UCSD-AML1 (cell line): ENCODE results near the gene LAMA3.

ENCODE experiments used
- DNase-seq: peaks from one replicate; lab custom pipeline; 2025; ENCODE audit not compliant: unreplicated experiment; lab: John Stamatoyannopoulos, UW

The LAMA3 gene

DNA sequence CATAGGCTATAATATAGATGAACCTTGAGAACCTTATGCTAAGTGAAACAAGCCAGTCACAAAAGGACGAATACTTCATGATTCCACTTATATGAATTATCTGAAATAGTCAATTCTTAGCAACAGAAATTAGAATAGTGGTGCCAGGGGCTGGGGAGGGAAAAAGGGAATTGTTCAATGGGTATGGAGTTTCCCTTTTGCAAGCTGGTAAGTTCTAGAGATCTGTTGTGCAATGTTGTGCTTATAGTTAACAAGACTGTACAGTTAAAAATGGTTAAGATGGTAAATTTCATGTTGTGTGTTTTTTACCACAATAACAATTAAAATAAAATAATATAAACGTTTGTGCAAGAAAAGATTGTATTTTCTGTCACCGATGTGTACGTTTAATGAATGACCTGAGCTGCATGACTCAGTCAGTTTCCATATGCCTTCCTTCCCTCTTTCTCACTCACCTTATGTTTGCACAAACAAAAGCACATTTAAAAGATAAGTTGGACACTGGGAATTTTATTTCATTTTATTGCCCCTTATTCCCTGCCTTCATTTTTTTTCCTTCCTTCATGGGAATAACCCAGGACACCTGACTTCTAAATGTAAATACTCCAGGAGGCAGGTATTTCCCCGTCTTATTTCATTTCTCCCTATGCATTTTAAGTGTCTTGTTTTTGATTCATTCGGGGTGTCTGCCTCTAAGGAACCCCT is 181.6 kb downstream of the LAMA3 start:
- DNase-seq, result no peak

DNA sequence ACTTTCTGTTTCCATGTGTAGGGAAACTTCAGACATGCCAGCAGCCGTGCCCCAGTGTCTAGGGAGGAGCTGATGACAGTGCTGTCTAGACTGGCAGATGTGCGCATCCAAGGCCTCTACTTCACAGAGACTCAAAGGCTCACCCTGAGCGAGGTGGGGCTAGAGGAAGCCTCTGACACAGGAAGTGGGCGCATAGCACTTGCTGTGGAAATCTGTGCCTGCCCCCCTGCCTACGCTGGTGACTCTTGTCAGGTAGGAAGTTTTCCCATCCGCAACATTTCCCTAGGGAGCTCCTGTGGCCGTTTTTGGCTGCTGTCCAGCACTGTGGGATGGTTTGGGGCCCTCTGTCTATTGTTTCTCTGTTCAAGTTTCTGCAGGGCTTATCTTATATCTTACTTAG is 182.2 kb downstream of the LAMA3 start:
- DNase-seq, result peak; percentile 45

DNA sequence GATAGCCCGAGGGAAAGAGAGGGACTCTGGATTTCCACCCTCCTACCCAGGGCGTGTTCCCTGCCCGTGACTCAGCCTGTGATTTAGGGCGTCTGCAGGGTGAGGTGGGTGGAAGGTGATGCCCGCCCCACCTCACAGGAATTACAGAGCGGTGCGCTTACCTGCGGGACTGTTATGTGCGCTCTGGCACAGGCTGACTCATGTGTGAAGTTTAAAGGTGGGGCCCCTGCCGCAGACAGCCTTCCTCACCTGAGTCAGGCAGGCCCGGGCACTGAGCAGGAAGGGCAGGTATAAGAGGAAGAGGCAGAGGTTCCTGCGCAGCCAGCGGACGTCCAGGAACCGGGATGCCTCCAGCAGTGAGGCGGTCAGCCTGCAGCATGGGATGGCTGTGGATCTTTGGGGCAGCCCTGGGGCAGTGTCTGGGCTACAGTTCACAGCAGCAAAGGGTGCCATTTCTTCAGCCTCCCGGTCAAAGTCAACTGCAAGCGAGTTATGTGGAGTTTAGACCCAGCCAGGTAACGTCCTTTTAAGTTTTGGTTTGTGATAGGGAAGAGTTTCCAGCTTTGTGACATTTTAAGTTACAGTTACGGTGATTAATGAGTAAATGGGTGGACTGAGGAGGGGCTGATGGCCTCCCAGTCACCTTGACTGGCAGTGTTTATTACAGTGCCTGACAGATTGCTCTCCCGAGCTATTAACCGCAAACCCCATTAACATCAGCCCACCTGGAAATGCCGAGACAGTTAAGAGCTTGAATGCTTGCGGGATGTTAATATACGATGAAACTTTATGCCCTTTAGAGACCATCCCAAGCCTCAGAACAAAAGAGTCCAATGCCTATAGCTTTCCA is 183.7 kb downstream of the LAMA3 start:
- no peak for DNase-seq

DNA sequence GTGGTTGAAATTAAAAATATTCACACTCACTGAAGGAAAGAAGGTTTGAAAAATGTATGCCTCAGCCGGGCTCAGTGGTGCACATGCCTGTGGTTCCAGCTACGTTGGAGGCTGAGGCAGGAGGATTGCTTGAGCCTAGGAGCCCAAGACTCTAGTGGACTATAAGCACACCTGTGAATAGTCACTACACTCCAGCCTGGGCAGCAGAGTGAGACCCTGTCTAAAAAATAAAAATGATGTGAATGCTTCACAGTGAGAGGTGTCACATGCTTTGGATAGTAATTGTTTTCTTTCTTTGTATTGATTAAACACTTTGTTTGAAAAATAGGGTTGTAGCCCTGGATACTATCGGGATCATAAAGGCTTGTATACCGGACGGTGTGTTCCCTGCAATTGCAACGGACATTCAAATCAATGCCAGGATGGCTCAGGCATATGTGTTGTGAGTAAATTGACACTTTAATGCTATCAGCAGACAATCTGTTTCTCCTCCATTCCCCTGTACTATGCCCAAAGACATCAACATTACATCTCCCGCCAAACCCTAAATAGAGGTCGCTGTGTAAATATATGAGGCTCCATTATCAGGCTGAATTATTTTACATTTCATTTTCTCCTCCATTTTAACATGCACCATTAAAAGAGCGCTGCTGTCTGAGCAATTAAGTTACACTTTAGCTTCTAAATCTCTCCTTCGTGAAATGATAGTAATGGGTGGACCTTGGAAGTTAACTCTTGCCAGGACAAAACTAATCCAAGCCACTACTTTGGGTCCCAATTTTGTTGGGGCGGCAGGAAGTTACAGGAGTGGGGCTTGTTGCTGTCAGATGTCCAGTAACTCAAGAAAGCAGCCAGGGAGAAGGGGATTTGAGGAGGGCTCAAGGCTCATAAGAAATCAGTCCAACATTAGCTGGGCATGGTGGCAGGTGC is 187.0 kb downstream of the LAMA3 start:
- no peak for DNase-seq

DNA sequence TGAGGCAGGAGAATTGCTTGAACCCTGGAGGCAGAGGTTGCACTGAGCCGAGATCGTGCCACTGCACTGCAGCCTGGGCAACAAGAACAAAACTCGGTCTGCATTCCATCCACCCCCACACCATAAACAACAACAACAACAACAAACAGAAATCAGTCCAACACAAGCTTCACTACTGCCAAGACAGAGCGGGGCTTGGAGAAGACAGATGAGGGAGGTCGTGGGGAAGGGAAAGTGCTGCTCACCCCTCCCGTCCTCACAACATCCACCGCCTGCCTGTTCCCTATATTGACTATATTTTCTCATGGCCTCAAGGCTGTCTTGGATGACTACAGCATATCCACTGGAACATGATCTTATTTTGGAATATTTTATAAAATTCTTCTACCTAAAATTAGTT is 187.7 kb downstream of the LAMA3 start:
- DNase-seq, result no peak

DNA sequence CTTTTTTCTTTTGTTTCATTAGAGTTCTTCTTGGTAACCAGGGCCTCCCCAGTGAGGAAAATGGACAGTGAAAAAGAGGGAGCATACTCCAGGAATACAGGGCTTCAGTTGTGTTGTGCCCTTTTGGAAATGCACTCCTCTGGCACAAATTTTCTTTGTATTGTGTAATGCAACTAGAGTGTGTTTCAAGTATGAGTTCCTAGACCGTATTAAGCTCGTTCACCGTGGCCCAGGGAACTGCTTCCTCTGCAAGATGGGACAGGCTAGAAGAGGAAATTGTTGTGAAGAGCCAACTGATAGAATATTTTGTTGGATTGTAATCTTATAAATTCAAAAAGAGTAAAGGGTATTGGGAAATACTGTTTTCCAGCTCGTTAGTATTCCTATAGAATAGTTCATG is 188.1 kb downstream of the LAMA3 start:
- no peak for DNase-seq

DNA sequence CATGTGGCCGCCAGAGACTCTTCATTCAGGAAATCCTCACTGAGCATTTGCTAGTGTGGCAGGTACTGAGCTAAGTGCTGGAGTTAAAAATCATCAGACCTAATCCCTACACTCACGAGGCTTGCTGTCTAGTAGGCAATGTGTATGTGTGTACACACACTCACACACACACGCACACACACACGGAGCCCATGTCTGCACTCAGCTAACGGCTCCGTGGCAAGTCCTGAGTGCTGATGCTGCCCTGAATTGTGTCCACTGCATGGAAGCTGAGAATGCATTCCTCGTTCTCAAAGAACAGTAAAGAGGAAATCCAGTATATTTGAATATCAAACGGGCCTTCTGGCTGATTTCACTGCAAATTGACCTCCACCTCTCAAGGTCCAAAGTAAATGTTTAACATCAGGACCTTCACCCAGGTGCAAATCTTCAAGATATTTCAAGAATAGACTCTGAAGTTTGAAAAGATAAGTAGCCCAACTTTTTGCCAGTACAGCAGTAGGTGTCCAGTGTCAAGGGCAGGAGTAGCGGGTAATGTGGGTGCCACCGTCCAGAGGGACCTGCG is 189.2 kb downstream of the LAMA3 start:
- no peak for DNase-seq

DNA sequence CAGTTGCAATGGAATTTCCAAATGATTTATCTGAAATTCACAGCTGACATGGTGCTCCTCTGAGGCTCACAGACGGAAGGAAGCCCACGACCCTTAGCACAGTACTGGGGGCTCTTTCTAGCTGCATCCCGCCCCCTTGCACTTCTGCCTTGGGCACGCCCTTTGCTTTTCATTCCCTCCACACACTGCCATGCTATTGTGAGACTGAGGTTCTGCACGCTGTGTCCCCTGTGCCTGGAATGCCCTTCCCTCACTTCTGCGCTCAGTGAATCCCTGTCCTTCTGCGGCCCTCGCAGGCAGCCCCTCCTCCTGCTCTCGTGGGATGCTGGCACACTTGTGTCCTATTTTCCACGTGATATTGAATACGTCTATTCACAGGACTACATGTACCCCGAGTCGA is 189.9 kb downstream of the LAMA3 start:
- DNase-seq, result no peak

DNA sequence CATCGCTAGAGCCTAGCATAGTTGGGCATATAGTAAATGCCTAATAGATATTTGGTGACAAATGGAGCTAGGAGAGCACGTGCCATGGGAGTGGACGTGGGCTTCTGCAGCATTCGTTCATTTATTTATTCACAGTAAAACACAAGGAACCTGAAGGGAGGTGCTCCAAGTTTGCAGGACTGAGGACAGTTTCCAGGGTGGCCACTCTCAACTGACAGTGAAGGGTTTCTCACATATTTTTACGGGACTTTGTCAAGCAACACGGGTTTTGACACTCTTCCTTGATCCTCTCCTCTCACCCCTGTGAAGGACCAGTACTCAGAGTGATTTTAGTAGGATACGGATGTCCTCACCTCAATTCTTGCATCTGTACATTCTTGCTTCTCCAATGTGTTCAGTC is 190.3 kb downstream of the LAMA3 start:
- DNase-seq, result no peak

DNA sequence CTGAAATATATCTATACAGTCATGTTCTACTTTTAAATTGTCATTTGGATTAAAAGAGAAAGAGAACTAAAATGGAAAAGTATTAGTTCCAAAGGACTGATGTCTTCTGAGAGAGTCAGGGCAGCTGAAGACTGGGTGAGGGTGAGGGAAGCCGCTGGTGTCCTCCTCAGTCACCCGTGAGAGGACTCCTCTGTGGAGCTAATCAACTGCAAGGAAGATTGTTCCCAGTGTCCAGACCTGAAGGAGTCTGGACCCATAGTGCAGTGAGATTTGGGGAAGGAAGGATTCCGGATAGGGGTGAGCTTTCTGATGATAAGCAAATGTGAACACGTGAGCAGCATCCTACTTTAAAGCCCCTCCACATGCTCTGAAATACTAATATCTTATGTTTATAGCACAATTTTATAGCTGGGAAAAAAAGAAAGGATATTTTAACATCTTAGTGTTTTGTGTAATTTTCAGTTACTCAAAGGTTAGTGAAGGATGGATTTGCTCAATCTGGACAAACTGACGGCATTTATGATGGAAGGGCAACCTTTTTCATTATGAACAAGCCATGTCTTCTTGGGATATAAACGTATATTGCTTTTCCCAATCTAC is 190.8 kb downstream of the LAMA3 start:
- no peak for DNase-seq

DNA sequence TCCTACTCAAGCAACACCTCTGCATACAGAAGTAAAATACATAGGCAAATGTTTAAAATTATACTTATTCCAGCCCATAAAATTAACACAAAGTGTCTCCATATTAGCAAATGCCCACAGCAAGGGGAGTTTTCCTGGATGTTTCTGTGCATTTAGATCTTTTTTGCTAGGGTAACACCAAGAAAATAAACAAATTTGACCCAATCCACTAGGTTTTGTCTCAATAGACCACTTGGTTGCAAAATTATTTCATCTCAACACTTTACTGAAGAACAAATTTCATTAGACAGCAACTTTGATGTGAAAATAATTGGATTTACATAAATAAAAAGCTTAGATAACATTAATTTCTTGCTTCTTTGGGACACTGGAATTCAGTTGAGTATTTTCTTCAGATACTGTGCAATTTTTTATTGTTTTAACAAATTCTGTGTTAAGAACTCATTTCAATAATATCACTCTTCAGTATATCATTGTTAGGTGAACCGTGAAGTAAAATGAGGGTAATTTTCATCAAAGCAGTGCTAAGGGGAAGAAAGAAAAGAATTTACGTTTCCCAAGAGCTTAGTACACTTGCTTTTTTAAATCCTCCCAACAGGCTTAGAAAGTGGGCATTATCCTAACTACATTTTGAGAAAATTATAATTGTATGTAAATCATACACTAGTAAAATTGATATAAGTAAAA is 191.8 kb downstream of the LAMA3 start:
- no peak for DNase-seq

DNA sequence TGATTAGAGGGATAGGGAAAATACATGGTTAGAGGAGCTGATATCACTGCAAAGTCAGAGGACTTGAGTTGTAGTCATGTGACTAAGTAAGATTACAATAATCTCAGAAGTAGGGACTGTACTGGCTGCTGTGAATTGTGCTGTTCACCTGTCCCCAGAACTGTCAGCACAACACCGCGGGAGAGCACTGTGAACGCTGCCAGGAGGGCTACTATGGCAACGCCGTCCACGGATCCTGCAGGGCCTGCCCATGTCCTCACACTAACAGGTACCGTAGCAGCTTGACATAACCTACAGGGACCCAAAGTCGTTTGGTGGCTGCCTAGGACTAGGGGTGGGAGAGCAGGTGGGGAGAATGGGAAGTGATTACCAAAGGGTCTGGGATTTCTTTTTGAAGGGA is 192.5 kb downstream of the LAMA3 start:
- DNase-seq, result no peak

DNA sequence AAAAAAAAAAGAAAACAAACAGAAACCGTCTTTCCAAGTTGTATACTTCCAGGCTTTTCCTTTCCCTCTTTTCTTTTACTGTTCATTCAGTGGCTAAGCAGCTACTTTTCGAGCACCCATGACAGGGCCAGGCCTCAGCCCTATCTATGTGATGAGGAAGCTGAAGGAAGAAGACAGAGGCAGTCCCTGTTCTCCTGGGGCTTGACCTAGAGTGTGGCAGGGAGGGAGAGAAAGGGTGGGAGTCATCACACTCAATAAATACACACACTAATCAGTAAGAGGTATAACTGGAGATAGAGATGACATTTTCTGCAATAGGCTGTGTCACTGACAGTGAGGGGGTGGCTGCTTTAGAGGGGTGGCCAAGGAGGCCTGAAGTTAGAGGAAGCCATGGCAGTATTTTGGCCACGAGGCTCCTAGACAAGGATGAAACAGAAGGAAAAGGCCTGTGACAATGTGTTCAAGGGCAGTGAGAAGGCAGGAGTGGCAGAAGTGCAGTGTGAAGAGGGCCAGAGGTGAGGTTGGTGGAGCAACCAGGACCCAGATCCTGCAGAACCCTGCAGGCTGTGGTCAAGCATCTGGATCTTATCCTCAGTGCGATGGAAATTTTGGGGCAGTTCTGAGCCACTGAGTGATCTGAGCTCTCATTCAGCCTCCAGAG is 193.5 kb downstream of the LAMA3 start:
- DNase-seq, result no peak

DNA sequence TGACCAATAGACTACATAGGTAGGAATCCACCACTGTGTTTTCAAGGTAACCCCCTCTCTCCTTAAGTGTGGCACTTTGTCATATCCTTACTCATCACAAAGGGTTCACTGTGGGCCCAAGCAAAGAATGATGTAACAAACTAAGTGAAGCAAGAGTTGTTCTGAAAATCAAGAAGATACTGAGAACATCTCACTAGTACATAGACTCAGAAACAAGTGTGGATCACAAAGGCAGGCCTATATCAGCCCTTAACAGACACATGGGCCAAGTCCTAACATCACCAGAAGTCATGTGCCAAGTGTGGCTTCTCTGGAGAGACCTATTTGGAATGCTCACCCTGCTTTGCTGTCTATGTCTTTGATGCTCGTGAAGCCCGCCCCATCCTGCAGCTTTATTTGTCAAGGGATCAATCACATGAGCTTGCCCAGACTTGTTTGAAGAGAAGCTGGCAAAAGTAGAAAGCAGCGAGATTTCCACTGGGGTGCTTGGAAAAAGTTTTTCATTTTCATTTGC is 194.1 kb downstream of the LAMA3 start:
- DNase-seq, result no peak

DNA sequence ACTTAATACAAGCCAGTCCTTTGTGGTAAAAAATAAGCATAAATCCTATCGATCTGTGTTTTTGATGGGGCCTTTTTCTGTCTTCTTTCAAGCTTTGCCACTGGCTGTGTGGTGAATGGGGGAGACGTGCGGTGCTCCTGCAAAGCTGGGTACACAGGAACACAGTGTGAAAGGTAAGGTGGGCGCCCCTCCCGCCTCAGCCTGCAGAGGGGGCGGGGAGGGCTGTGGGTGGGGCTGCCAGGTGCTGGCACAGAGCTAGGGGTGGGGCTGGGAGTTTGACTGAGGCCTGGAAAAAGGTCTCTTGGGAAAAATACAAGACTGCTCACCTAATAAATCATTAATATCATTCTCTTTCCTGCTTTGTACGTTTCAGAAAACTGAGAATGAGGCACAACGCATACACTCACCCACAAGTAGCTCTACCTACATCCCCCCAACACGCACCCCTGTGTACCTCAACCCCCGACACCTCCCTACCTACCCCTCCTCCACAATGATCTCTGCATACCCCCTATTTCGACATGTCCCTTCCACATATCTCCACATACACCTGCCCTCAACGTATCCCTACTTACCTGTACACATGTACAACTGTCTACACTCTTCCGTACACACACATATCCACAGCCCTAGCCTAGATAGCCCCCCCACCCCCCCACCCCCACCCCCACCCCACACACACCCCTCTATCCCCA is 195.6 kb downstream of the LAMA3 start:
- DNase-seq, result no peak

DNA sequence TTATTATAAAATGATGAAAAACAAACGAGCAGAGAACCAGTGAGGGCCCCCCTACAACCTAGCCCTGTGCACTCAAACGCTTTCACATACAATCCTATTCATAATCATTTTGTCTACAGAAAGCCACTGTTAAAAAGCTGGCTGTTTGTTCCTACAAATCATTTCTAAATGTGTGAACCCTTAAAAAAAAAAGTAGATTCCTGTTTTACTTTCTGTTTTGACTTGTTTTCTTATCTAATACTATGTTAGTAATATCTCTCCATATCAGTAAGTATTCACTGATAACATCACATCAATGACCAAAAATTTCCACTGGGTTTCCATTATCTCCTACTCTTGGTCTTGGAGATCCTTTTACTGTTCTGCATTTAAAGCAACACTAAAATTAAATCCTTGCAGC is 196.5 kb downstream of the LAMA3 start:
- DNase-seq, result no peak

DNA sequence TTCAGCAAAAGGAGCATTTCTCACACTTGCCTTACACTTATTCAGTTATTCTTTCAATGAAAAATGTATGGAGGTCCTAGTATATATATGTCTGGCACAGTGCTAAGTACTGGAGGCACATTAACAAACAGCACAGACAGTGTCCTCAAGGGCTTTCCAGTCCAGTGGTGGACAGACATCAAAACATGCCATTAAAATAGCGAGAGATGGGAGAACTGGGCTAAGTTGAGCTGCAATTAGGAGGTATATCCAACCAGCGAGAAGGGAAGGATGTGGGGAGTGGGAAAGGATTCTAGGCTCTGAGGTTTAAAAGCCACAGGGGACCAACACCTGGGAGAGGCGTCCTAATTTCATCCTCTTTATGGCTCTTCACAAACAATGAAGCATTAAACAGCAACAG is 197.8 kb downstream of the LAMA3 start:
- DNase-seq, result no peak

DNA sequence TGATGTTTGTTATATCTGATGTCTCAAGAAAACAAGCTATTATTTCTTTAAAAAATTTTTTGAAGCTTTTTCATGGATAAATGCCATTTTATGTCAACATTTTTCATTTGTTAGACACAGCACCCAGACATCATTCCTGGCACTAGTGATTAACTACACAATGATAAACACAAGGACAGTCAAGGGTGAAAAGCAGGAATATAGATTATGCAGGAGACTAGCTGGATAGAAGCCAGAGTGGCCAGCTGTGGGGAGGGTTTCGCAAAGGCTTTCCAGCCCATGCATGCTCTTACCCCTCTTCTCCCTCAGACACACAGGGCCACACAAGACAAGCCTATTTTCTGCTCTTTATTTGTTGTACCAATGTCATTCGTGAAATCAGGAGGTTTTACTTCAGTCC is 198.2 kb downstream of the LAMA3 start:
- DNase-seq, result no peak

DNA sequence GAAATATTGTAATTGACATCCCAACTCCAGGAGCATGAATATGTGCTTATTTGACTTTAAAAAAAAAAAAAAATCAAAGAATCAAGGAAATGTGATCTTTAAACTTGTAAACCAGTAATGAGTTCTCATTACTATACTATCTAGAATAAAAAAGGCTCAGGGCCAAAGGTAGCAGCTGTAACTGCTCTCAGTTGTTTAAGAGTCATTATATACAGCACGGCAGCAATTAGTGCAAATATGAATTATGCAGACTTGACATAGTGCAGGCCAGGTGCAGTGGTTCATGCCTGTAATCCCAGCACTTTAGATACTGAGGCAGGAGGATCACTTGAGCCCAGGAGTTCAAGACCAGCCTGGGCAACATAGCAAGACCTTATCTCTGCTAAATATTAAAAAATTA is 199.6 kb downstream of the LAMA3 start:
- no peak for DNase-seq
